HEK293 (cell line): ENCODE data around the gene SMIM26.
A peak's percentile ranks its signal among the peaks of the same experiment; 100 is the strongest.

Experiments
- CTCF ChIA-PET: fragments of 350-600 bp; formaldehyde crosslinking; extraction: SDS; loops from one replicate; lab custom pipeline; 2021; ENCODE audit warnings: antibody characterized with exemption; lab: Yijun Ruan, JAX
- POLR2A ChIA-PET: fragments of 300-600 bp; formaldehyde crosslinking; extraction: SDS; loops from one replicate; lab custom pipeline; 2020; ENCODE audit warnings: antibody characterized with exemption, inconsistent platforms; lab: Yijun Ruan, JAX
- H3K27ac ChIP-seq: fragments of 200-500 bp; sonication (Bioruptor generic); 2 replicates; pipeline ENCODE4 v1.5.1; 2014; ENCODE audit warnings: low read depth, low read length, control low read depth, inconsistent platforms; ENCODE audit errors: extremely low read depth
- H3K36me3 ChIP-seq, 2 experiments: fragments of 200-500 bp in 1 of 2; sonication (Bioruptor generic) in 1 of 2; 1 replicate in 1 of 2; 2 replicates in 1 of 2; pipeline ENCODE4 v1.5.1; 2014 to 2017; ENCODE audit warnings: inconsistent platforms in 2 of 2, low read length in 2 of 2; ENCODE audit not compliant: control insufficient read depth in 2 of 2, insufficient read depth in 1 of 2
- H3K4me1 ChIP-seq: fragments of 200-500 bp; sonication (Bioruptor generic); 2 replicates; pipeline ENCODE4 v1.5.1; 2014; ENCODE audit warnings: mild to moderate bottlenecking, low read length, inconsistent platforms; ENCODE audit not compliant: control insufficient read depth, insufficient read depth
- H3K4me3 ChIP-seq: 2 replicates; pipeline ENCODE4 v1.5.1; 2011; ENCODE audit warnings: low read depth, mild to moderate bottlenecking, control low read depth, low read length, moderate library complexity
- H3K9me3 ChIP-seq: fragments of 200-500 bp; sonication (Bioruptor generic); 2 replicates; pipeline ENCODE4 v1.5.1; 2014; ENCODE audit warnings: low read depth, low read length, inconsistent platforms; ENCODE audit not compliant: control insufficient read depth, insufficient read depth
- OSR2 ChIP-seq: fragments of 450-650 bp; formaldehyde crosslinking; IDR thresholded peaks from 2 replicates; pipeline ENCODE4 v1.5.1; 2016; ENCODE audit warnings: missing biosample characterization, missing genetic modification characterization
- PRDM10 ChIP-seq: fragments of 450-650 bp; formaldehyde crosslinking; IDR thresholded peaks from 2 replicates; pipeline ENCODE4 v1.5.1; 2016; ENCODE audit warnings: missing biosample characterization, missing genetic modification characterization
- REPIN1 ChIP-seq: fragments of 450-650 bp; formaldehyde crosslinking; IDR thresholded peaks from 2 replicates; pipeline ENCODE4 v1.5.1; 2017; ENCODE audit warnings: missing biosample characterization, missing genetic modification characterization, low read depth
- ZBTB10 ChIP-seq: fragments of 450-650 bp; formaldehyde crosslinking; IDR thresholded peaks from 2 replicates; pipeline ENCODE4 v1.5.1; 2016; ENCODE audit warnings: missing biosample characterization, missing genetic modification characterization
- ZBTB17 ChIP-seq: fragments of 450-650 bp; formaldehyde crosslinking; IDR thresholded peaks from 2 replicates; pipeline ENCODE4 v1.5.1; 2016; ENCODE audit warnings: missing biosample characterization, missing genetic modification characterization
- ZBTB8A ChIP-seq: fragments of 450-650 bp; formaldehyde crosslinking; IDR thresholded peaks from 2 replicates; pipeline ENCODE4 v1.5.1; 2016; ENCODE audit warnings: missing biosample characterization, missing genetic modification characterization
- ZIC2 ChIP-seq: fragments of 450-650 bp; formaldehyde crosslinking; IDR thresholded peaks from 2 replicates; pipeline ENCODE4 v1.5.1; 2016; ENCODE audit warnings: missing biosample characterization, missing genetic modification characterization
- ZNF202 ChIP-seq: fragments of 450-650 bp; formaldehyde crosslinking; IDR thresholded peaks from 2 replicates; pipeline ENCODE4 v1.5.1; 2016; ENCODE audit warnings: missing biosample characterization, missing genetic modification characterization, borderline replicate concordance
- ZNF274 ChIP-seq, 2 experiments: fragments of 200-500 bp in 1 of 2; fragments of 450-650 bp in 1 of 2; sonication (Bioruptor generic) in 1 of 2; formaldehyde crosslinking in 1 of 2; IDR thresholded peaks; 2 replicates each; pipeline versions ENCODE4 v1.5.1 to v1.6.1; 2014 to 2016; ENCODE audit warnings: borderline replicate concordance in 1 of 2, inconsistent platforms in 1 of 2, low read length in 1 of 2, missing biosample characterization in 1 of 2, missing genetic modification characterization in 1 of 2
- ZNF335 ChIP-seq: fragments of 450-650 bp; formaldehyde crosslinking; conservative IDR thresholded peaks from 2 replicates; pipeline ENCODE4 v1.5.1; 2016; ENCODE audit warnings: missing biosample characterization, missing genetic modification characterization
- ZNF341 ChIP-seq: fragments of 450-650 bp; formaldehyde crosslinking; IDR thresholded peaks from 2 replicates; pipeline ENCODE4; 2016; ENCODE audit warnings: low read depth, missing biosample characterization, missing genetic modification characterization
- ZNF391 ChIP-seq: fragments of 450-650 bp; formaldehyde crosslinking; IDR thresholded peaks from 2 replicates; pipeline ENCODE4 v1.5.1; 2016; ENCODE audit warnings: low read depth, missing biosample characterization, missing genetic modification characterization, borderline replicate concordance
- ZNF544 ChIP-seq: fragments of 450-650 bp; formaldehyde crosslinking; IDR thresholded peaks from 2 replicates; pipeline ENCODE4 v1.5.0; 2017; ENCODE audit warnings: missing biosample characterization, missing genetic modification characterization
- ZNF626 ChIP-seq: fragments of 450-650 bp; sonication (Bioruptor Pico); formaldehyde crosslinking; IDR thresholded peaks from 2 replicates; pipeline ENCODE4 v1.5.1; 2018; ENCODE audit warnings: missing biosample characterization, missing genetic modification characterization, inconsistent platforms
- ZNF692 ChIP-seq: fragments of 450-650 bp; formaldehyde crosslinking; IDR thresholded peaks from 2 replicates; pipeline ENCODE4 v1.5.1; 2016; ENCODE audit warnings: missing biosample characterization, missing genetic modification characterization
- ZNF704 ChIP-seq: fragments of 450-650 bp; formaldehyde crosslinking; IDR thresholded peaks from 2 replicates; pipeline ENCODE4 v1.5.1; 2016; ENCODE audit warnings: missing biosample characterization, missing genetic modification characterization
- ZNF747 ChIP-seq: fragments of 450-650 bp; formaldehyde crosslinking; IDR thresholded peaks from 2 replicates; pipeline ENCODE4 v1.5.1; 2016; ENCODE audit warnings: missing biosample characterization, missing genetic modification characterization
- ZNF777 ChIP-seq: fragments of 450-650 bp; formaldehyde crosslinking; IDR thresholded peaks from 2 replicates; pipeline ENCODE4 v1.5.1; 2017; ENCODE audit warnings: missing biosample characterization, missing genetic modification characterization, borderline replicate concordance
- ZXDB ChIP-seq: fragments of 450-650 bp; formaldehyde crosslinking; IDR thresholded peaks from 2 replicates; pipeline ENCODE4 v1.5.1; 2016; ENCODE audit warnings: missing biosample characterization, missing genetic modification characterization
- TF ChIP-seq, protein P1 (sequence below): fragments of 450-650 bp; formaldehyde crosslinking; IDR thresholded peaks from 2 replicates; pipeline ENCODE4 v1.5.1; 2016; ENCODE audit warnings: missing biosample characterization, missing genetic modification characterization

The SMIM26 gene

GRCh38 chr20:18588574-18588933 lies 21.3 kb downstream of the SMIM26 start (continued):
- TF ChIP-seq ZBTB10 (tag by site-specific recombination): 0 out of 2 replicates have a peak, but pooled peaks have one; percentile 20
- TF ChIP-seq ZNF335 (tag by site-specific recombination): 0 out of 2 replicates have a peak, but pooled peaks have one; percentile 39
- TF ChIP-seq ZBTB8A (tag by site-specific recombination): peak; percentile 64; the same call in 1 of the 2 replicates
- TF ChIP-seq PRDM10 (tag by site-specific recombination): 0 out of 2 replicates have a peak, but pooled peaks have one; percentile 13
- TF ChIP-seq ZBTB17 (tag by site-specific recombination): peak; percentile 15; the same call in 1 of the 2 replicates
- TF ChIP-seq ZIC2 (tag by site-specific recombination): no peak
- TF ChIP-seq ZXDB (tag by site-specific recombination): peak; percentile 31

DNA sequence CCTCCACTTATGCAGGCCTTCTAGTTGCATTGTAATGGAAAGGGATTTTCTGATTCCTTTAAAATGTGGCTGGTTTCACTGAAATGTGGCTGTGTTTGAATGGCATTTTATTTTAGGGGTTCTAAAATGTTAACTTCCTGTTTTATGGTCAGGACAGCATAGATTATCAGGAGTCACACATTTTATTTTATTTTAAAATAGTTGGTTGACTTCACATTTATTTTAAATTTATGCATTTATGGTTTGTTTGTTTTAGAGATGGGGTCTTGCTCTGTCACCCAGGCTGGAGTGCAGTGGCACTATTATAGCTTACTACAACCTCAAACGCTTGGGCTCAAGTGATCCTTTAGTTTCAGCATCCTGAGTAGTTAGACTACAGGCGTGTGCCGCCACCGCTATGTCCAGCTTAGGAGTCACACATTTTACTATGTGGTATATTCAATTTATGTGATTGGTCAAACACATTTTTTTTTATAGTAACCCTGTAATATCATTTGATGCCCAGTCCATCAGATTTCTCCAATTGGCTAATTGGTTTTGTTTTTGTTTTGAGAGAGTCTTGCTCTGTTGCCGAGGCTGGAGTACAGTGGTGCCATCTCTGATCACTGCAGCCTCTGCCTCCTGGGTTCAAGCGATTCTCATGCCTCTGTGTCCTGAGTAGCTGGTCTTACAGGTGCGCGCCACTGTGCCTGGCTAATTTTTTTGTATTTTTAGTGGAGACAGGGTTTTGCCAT lies 22.9 kb downstream of the SMIM26 start:
- Histone ChIP-seq H3K4me1 (no peaks in the 10 kb centered on the region), H3K27ac (no peak overlapping the region), H3K4me3 (no peak overlapping the region), H3K9me3 (no peaks in the 10 kb centered on the region), H3K36me3 (peaks cover 0 to 7% of the 10 kb centered on the region in 2 experiments; a peak in 1 of 3 replicates)
- TF ChIP-seq ZNF335 (tag by site-specific recombination) (peak; percentile 22), ZNF704 (tag by site-specific recombination) (no peak)
- CTCF ChIA-PET: interaction anchor here (1.8 kb wide), 1 partner anchor 42 kb away, joined by 6 read pairs; no protein-coding TSS in a partner anchor
- POLR2A ChIA-PET: no interaction called here

- TF ChIP-seq ZNF274 (IDR thresholded peaks at IDR 0.05; ENCODE audit: low read length) (no peak), ZNF274 (tag by site-specific recombination; IDR thresholded peaks at IDR 0.05; ENCODE audit: borderline replicate concordance) (no peak), ZNF544 (tag by site-specific recombination) (no peak), ZNF341 (no peak), ZNF692 (no peak), ZNF202 (tag by site-specific recombination) (no peak), ZNF777 (tag by site-specific recombination) (no peak), ZNF391 (tag by site-specific recombination) (no peak), REPIN1 (tag by site-specific recombination) (no peak), OSR2 (tag by site-specific recombination) (no peak), ZNF747 (tag by site-specific recombination) (no peak), ZNF626 (no peak)
- TF ChIP-seq, protein P1, sequence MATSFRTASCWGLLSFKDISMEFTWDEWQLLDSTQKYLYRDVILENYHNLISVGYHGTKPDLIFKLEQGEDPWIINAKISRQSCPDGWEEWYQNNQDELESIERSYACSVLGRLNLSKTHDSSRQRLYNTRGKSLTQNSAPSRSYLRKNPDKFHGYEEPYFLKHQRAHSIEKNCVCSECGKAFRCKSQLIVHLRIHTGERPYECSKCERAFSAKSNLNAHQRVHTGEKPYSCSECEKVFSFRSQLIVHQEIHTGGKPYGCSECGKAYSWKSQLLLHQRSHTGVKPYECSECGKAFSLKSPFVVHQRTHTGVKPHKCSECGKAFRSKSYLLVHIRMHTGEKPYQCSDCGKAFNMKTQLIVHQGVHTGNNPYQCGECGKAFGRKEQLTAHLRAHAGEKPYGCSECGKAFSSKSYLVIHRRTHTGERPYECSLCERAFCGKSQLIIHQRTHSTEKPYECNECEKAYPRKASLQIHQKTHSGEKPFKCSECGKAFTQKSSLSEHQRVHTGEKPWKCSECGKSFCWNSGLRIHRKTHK (tag by site-specific recombination): no peak
- TF ChIP-seq, all 188 proteins: peak for 0
- Histone ChIP-seq H3K4me3 (no peak overlapping the region), H3K4me1 (no peaks in the 10 kb centered on the region), H3K27ac (no peak overlapping the region), H3K36me3 (peaks cover 5 to 24% of the 10 kb centered on the region in 2 experiments; a peak in 2 of 3 replicates), H3K9me3 (no peaks in the 10 kb centered on the region)
- ChIA-PET POLR2A (no interaction called here), CTCF (interaction anchor here (1.0 kb wide), 1 partner anchor 15 kb away, joined by 3 read pairs; no protein-coding TSS in a partner anchor)
Measured at GRCh38 chr20:18596270-18596669, 29.0 kb downstream of the SMIM26 start.
